SK-N-SH (cell line): Measurements from ENCODE around the gene ZNF709. TPM values are rescaled to one million over a fixed set of nuclear protein-coding genes. Genes with fewer than 3 reads are reported as not detected.

Experiments used
- CTCF ChIA-PET: fragments of 300-600, 350-600 bp; formaldehyde crosslinking; extraction: SDS; loops from one replicate; lab custom pipeline; 2021; lab: Yijun Ruan, JAX
- POLR2A ChIA-PET: fragments of 350-600 bp; sonication (Branson Sonifier 250); formaldehyde crosslinking; extraction: SDS; loops from one replicate; lab custom pipeline; 2020; ENCODE audit warnings: antibody characterized with exemption, inconsistent platforms; lab: Yijun Ruan, JAX
- DNase-seq: peaks from one replicate; pipeline ENCODE4 v3.0.0; 2012
- H2AFZ ChIP-seq: fragments of 200-600 bp; sonication (generic); 2 replicates; pipeline ENCODE4 v1.8.1; 2016; ENCODE audit warnings: antibody characterized with exemption, mild to moderate bottlenecking, low read depth
- H3F3A ChIP-seq: fragments of 200-600 bp; sonication (generic); replicated peaks from 2 replicates; pipeline ENCODE3; 2016; ENCODE audit warnings: antibody characterized with exemption, mild to moderate bottlenecking; ENCODE audit not compliant: insufficient read depth
- H3K27ac ChIP-seq, 2 experiments: fragments of 200-500 bp in 1 of 2; fragments of 200-600 bp in 1 of 2; sonication (Bioruptor generic) in 1 of 2; sonication (generic), shearing (Covaris generic) in 1 of 2; 2 replicates each; pipeline versions ENCODE4 v1.5.1 to v1.6.1; 2014 to 2016; ENCODE audit warnings: low read depth in 2 of 2, inconsistent platforms in 1 of 2, low read length in 1 of 2, mild to moderate bottlenecking in 1 of 2, mixed read lengths in 1 of 2
- H3K27me3 ChIP-seq: fragments of 200-600 bp; sonication (generic), shearing (Covaris generic); 2 replicates; pipeline ENCODE4 v1.6.1; 2016; ENCODE audit warnings: mixed run types; ENCODE audit not compliant: insufficient read depth
- H3K36me3 ChIP-seq, 2 experiments: fragments of 200-500 bp in 1 of 2; fragments of 200-600 bp in 1 of 2; sonication (Bioruptor generic) in 1 of 2; sonication (generic) in 1 of 2; replicated peaks in 1 of 2; 2 replicates each; pipeline versions ENCODE3 to v1.5.1; 2014 to 2016; ENCODE audit warnings: low read length in 1 of 2, mild to moderate bottlenecking in 1 of 2; ENCODE audit not compliant: insufficient read depth in 2 of 2, control insufficient read depth in 1 of 2
- H3K4me1 ChIP-seq, 2 experiments: fragments of 200-500 bp in 1 of 2; fragments of 200-600 bp in 1 of 2; sonication (Bioruptor generic) in 1 of 2; sonication (generic), shearing (Covaris generic) in 1 of 2; 2 replicates each; pipeline versions ENCODE4 v1.5.1 to v1.6.1; 2014 to 2016; ENCODE audit warnings: low read depth in 1 of 2, low read length in 1 of 2, mixed run types in 1 of 2; ENCODE audit not compliant: insufficient read depth in 2 of 2, control insufficient read depth in 1 of 2
- H3K4me2 ChIP-seq: fragments of 200-600 bp; sonication (generic), shearing (Covaris generic); 2 replicates; pipeline ENCODE4 v1.6.1; 2017; ENCODE audit warnings: mixed run types
- H3K4me3 ChIP-seq, 2 experiments: fragments of 200-500 bp in 1 of 2; fragments of 200-600 bp in 1 of 2; sonication (Bioruptor generic) in 1 of 2; sonication (generic), shearing (Covaris generic) in 1 of 2; 2 replicates each; pipeline versions ENCODE4 v1.5.1 to v1.8.1; 2014 to 2016; ENCODE audit warnings: low read depth in 2 of 2, inconsistent platforms in 1 of 2, low read length in 1 of 2, mild to moderate bottlenecking in 1 of 2, mixed read lengths in 1 of 2, moderate library complexity in 1 of 2
- H3K79me2 ChIP-seq: fragments of 200-600 bp; sonication (generic); 2 replicates; pipeline ENCODE4 v1.8.1; 2017; ENCODE audit warnings: mild to moderate bottlenecking; ENCODE audit not compliant: insufficient read depth
- H3K9ac ChIP-seq: fragments of 200-600 bp; sonication (generic); 2 replicates; pipeline ENCODE4 v1.6.1; 2017; ENCODE audit warnings: mixed run types
- H3K9me2 ChIP-seq: fragments of 200-600 bp; sonication (generic); 2 replicates; pipeline ENCODE4 v1.6.1; 2017; ENCODE audit warnings: mixed run types
- H3K9me3 ChIP-seq: fragments of 200-600 bp; sonication (generic); 2 replicates; pipeline ENCODE4 v1.6.1; 2017; ENCODE audit warnings: mixed run types, mild to moderate bottlenecking, moderate library complexity
- H4K20me1 ChIP-seq: fragments of 200-600 bp; sonication (generic); 2 replicates; pipeline ENCODE4 v1.6.1; 2017; ENCODE audit warnings: mild to moderate bottlenecking, mixed run types; ENCODE audit not compliant: insufficient read depth
- CTCF ChIP-seq: fragments of 200-600 bp; sonication (generic); IDR thresholded peaks from 2 replicates; pipeline ENCODE4 v1.6.1; 2017; ENCODE audit warnings: antibody characterized with exemption, mild to moderate bottlenecking, moderate library complexity
- EP300 ChIP-seq, 2 experiments: IDR thresholded peaks; 2 replicates each; pipeline versions ENCODE4 v1.4.0 to v1.6.1; 2012; ENCODE audit warnings: borderline replicate concordance in 1 of 2, low read depth in 1 of 2, low read length in 1 of 2
- FOXJ3 ChIP-seq: sonication (generic); formaldehyde crosslinking; IDR thresholded peaks from 2 replicates; pipeline ENCODE4 v1.5.1; 2020; ENCODE audit warnings: mild to moderate bottlenecking, missing genetic modification reagents
- FOXM1 ChIP-seq: IDR thresholded peaks from 2 replicates; pipeline ENCODE4 v1.4.0; 2012; ENCODE audit warnings: low read depth, mild to moderate bottlenecking
- GABPA ChIP-seq: IDR thresholded peaks from 2 replicates; pipeline ENCODE4 v1.4.0; 2012; ENCODE audit warnings: low read depth, mild to moderate bottlenecking
- GATA2 ChIP-seq: sonication (generic); formaldehyde crosslinking; IDR thresholded peaks from 2 replicates; pipeline ENCODE4 v1.5.0; 2020; ENCODE audit warnings: mild to moderate bottlenecking, missing genetic modification reagents
- JUND ChIP-seq: IDR thresholded peaks from 2 replicates; pipeline ENCODE4 v1.4.0; 2012
- MAX ChIP-seq: IDR thresholded peaks from 2 replicates; pipeline ENCODE4 v1.4.0; 2012; ENCODE audit warnings: low read depth
- MEF2A ChIP-seq: IDR thresholded peaks from 2 replicates; pipeline ENCODE4 v1.4.0; 2012; ENCODE audit warnings: low read depth, borderline replicate concordance
- PBX3 ChIP-seq: IDR thresholded peaks from 2 replicates; pipeline ENCODE4; 2012
- POLR2AphosphoS5 ChIP-seq: IDR thresholded peaks from 2 replicates; pipeline ENCODE4 v1.6.1; 2012; ENCODE audit warnings: low read depth, low read length
- RAD21 ChIP-seq: IDR thresholded peaks from 2 replicates; pipeline ENCODE4 v1.6.1; 2012; ENCODE audit warnings: mild to moderate bottlenecking, low read length
- REST ChIP-seq: IDR thresholded peaks from 2 replicates; pipeline ENCODE4 v1.6.1; 2012; ENCODE audit warnings: mild to moderate bottlenecking, low read depth, low read length, moderate library complexity
- RFX5 ChIP-seq: IDR thresholded peaks from 2 replicates; pipeline ENCODE4 v1.6.1; 2012; ENCODE audit warnings: mild to moderate bottlenecking, improper control_type of control experiment, low read length
- SMC3 ChIP-seq: IDR thresholded peaks from 2 replicates; pipeline ENCODE4 v1.6.1; 2012; ENCODE audit warnings: low read depth, low read length, improper control_type of control experiment
- TAF1 ChIP-seq: IDR thresholded peaks from 2 replicates; pipeline ENCODE4 v1.6.1; 2012; ENCODE audit warnings: low read depth, mild to moderate bottlenecking, low read length, moderate library complexity, borderline replicate concordance
- TCF12 ChIP-seq: IDR thresholded peaks from 2 replicates; pipeline ENCODE4 v1.4.0; 2012
- TEAD4 ChIP-seq: IDR thresholded peaks from 2 replicates; pipeline ENCODE4 v1.4.0; 2012; ENCODE audit warnings: mild to moderate bottlenecking, borderline replicate concordance; ENCODE audit not compliant: insufficient read depth
- USF1 ChIP-seq: IDR thresholded peaks from 2 replicates; pipeline ENCODE4 v1.4.0; 2012; ENCODE audit warnings: low read depth, borderline replicate concordance
- YY1 ChIP-seq: IDR thresholded peaks from 2 replicates; pipeline ENCODE4 v1.4.0; 2012; ENCODE audit warnings: low read depth, mild to moderate bottlenecking
- WGBS: methylation state at CpG from one replicate; pipeline ENCODE4 v1.1.6; 2017; ENCODE audit warnings: low lambda C conversion rate; 5-methylcytosine and 5-hydroxymethylcytosine counted together
- polyA plus RNA-seq, 3 experiments: library from polyadenylated mRNA; depleted of rRNA; stranded (reverse); fragments of >200 nt; gene quantifications; 2 replicates each; pipeline ENCODE4 v1.2.3, GENCODE V29; 2012

The ZNF709 gene
- polyA plus RNA-seq, 1 of the 3 experiments (the other 2 are of a cell fraction): 0.64 TPM

- no peak for TF ChIP-seq USF1
- no peak for TF ChIP-seq SMC3
- no peak for TF ChIP-seq FOXJ3 (CRISPR knock-in tag)
- TF ChIP-seq RAD21: no peak
- TF ChIP-seq PBX3: no peak
- no peak for TF ChIP-seq TCF12
- TF ChIP-seq FOXM1: no peak
These were observed 19.4 kb downstream of the ZNF709 start (continued) for GRCh38 chr19:12465211-12465610.

GRCh38 chr19:12464769-12465168 lies 19.8 kb downstream of the ZNF709 start:
- peaks cover 23 to 48% of the 10 kb centered on the region in 2 experiments for H3K36me3 ChIP-seq
- H3K4me1 ChIP-seq: no peaks in the 10 kb centered on the region
- no peak overlapping the region for H2AFZ ChIP-seq
- H3K4me3 ChIP-seq: no peak overlapping the region; a peak in 1 of 4 replicates
- no peaks in the 10 kb centered on the region for H4K20me1 ChIP-seq
- CTCF ChIA-PET: no interaction called here
- H3F3A ChIP-seq: no peaks in the 10 kb centered on the region
- H3K27ac ChIP-seq: no peak overlapping the region
- no peak overlapping the region for H3K4me2 ChIP-seq
- POLR2A ChIA-PET: no interaction called here
- H3K9ac ChIP-seq: no peak overlapping the region
- no peaks in the 10 kb centered on the region; the same call in 1 of the 2 replicates for H3K79me2 ChIP-seq
- no peak for DNase-seq
- WGBS: 67% methylated on average over 3 of the region's 3 CpGs
- TF ChIP-seq REST (no peak), TEAD4 (no peak), EP300 (IDR thresholded peaks at IDR 0.05; ENCODE audit: borderline replicate concordance in 1 of 2, low read depth in 1 of 2, low read length in 1 of 2) (no peak), POLR2AphosphoS5 (no peak), TCF12 (no peak), JUND (no peak), CTCF (no peak), RAD21 (no peak), PBX3 (no peak), MAX (no peak), USF1 (no peak), TAF1 (no peak), GATA2 (CRISPR knock-in tag) (no peak), GABPA (no peak), SMC3 (no peak), MEF2A (no peak), RFX5 (no peak), YY1 (no peak)
- no peaks in the 10 kb centered on the region for H3K9me2 ChIP-seq
- H3K9me3 ChIP-seq: peaks cover 51% of the 10 kb centered on the region
- no peaks in the 10 kb centered on the region for H3K27me3 ChIP-seq
